DMS 273 treated with DMSO at 0.1 percent for 48 hours (cell line): ENCODE measurements around the gene CA9.

ENCODE experiments used
- DNase-seq: peaks from one replicate; lab custom pipeline; 2025; lab: John Stamatoyannopoulos, UW

Gene CA9

DNA sequence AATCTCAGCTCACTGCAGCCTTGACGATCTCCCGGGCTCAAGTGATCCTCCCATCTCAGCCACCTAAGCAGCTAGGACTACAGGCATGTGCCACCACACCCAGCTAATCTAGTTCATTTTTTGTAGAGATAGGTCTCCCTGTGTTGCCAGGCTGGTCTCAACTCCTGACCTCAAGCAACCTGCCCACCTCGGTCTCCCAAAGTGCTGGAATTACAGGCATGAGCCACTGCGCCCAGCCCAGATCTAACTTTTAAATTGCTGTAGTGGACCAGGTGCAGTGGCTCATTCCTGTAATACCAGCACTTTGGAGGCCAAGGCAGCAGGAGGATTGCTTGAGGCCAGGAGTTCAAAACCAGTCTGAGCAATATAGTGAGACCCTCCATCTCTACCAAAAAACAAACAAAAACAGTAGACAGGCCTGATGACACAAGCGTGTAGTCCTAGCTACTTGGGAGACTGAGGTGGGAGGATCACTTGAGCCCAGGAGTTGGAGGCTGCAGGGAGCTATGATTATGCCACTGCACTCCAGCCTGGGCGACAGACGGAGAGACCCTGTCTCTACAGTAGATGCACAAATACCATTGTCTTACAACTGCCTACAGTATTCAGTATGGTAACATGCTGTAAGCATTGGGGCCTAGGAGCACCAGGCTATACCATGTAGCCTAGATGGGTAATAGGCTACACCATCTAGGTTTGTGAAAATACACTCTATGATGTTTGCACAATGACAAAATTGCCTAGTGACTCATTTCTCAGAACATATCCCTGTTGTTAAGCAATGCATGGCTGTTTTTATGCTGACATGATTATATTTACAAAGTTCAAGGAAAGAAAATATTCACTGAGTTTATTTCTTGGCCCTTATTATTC, 21.5 kb upstream of the CA9 start:
- no peak for DNase-seq

DNA sequence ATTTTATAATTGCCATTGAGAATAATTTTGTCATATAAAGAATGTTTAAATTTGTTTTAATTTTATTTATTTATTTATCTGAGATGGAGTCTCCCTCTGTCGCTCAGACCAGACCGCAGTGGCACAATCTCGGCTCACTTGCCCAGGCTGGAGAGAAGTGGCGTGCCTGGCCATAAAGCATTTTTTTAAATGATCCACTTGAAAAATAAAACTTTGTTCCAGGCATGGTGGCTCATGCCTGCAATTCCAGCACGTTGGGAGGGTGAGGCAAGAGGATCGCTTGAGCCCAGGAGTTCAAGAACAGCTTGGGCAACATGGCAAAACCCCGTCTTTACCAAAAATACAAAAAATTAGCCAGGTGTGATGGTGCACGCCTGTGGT, 20.9 kb upstream of the CA9 start:
- DNase-seq = no peak

DNA sequence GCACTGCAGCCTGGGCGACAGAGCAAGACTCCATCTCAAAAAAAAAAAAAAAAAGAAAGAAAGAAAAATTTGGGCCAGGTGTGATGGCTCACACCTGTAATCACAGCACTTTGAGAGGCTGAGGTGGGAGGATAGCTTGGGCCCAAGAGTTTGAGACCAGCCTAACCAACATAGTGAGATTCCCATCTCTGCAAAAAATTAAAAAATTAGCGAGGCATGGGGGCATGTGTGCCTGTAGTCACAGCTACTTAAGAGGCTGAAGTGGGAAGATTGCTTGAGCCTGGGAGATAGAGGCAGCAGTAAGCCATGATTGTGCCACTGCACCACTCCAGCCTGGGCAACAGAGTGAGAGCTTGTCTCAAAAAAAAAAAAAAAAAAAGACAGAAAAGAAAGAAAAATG, 20.1 kb upstream of the CA9 start:
- DNase-seq = no peak

DNA sequence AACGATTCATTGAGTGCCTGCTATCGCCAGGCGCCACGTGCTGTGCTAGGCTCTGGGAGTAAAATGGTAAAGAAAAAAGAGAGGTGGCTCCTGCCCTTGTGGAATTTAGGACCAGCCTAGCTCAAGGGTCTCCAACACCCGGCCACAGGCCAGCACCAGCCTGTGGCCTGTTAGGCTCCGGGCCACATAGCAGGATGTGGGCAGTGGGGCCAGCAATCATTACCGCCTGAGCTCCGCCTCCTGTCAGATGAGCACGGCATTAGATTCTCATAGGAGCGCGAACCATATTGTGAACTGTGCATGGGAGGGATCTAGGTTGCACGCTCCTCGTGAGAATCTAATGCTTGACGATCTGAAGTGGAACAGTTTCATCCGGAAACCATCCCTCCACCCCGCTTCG, 17.4 kb upstream of the CA9 start:
- no peak for DNase-seq

DNA sequence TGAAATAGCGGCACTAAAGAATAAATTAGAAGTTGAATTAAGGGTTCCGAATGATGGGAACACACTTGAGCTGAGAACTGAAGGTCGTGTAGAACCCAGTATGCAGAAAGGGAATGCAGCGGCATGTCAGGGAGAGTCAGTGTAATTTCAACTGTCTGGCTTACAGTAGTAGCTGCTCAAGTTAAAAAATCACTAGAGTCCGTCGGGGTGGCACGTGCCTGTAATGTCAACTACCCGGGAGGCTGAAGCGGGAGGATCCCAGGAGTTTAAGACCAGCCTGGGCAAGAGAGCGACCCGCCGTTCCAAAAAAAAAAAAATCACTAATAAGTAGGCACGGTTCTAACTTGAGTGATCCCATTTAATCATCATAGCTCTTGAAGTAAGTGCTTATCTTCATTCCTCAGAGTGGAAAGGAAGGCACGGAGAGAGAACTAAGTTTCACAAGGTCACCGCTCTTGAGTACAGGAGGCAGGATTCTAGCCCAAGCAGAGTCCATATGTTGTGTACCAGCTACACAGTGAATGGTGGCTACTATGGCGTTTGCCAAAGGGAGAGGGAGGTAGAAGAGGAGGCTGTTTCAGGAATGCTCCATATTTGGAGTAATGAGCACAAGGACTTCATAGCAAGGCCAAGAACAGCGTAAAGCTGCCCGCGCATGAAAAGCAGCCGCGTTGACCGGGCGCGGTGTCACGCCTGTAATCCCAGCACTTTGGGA, 16.7 kb upstream of the CA9 start:
- no peak for DNase-seq

DNA sequence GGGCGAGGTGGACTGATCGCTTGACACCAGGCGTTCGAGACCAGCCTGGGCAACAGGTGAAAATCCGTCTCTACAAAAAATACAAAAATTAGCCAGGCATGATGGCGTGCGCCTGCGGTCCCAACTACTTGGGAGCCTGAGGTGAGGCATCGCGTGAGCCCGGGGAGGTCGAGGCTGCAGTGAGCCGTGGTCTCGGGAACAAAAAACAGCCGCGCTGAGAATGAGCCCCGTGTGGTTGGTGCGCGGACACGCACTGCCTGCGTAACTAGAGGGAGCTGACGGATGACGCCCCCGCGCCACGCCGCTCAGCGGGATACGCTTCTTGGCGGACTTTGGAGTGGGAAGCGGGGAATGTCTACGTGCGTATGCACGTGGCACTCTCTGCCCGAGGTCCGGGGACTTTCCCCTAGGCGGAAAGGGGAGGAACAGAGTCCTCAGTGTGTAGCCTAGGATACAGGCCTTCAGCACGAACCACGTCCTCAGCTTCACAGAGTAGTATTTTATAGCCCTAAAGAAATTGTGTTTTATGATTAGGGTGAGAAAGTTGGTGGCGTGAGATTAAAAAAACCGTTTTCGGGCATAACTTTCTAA, 16.1 kb upstream of the CA9 start, which contains the start of gene RMRP:
Gene RMRP (minus strand): TSS at position 474 of the 591 bp plus-strand sequence.
- peak; percentile 97 for DNase-seq

DNA sequence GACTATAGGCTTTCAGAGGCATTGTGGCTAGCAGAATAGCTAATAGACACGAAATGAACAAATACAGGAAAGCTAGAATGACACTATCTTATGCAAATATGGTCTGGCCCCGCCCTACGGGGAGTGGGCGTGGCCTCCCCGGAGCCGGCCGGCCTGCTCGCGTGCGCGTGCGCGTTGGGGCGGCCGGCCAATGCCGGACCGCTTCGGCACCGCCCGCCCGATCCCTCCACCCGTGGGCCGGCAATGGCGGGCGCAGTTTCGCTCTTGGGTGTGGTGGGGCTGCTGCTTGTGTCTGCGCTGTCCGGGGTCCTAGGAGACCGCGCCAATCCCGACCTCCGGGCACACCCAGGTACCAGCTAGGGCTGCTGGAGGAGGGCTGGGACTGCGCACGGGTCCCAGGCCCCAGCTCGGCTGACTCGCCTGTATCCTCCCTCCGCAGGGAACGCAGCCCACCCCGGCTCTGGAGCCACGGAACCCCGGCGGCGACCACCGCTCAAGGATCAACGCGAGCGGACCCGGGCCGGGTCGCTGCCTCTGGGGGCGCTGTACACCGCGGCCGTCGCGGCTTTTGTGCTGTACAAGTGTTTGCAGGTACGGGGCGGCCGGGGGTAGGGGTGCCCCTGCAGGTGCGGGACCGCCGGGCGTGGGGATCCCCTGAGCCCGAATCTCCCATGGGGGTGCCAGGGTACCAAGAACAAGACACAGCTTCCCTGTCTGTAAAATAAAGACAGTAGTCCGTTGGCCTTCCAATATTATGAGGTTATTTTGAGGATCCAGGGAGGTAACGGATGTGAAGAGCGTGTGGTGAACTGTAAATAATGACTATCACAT, 15.4 kb upstream of the CA9 start, which contains the start of gene CCDC107:
Gene CCDC107 (plus strand): TSS at position 156 of the 831 bp plus-strand sequence. CDS start 88 bp downstream, at position 244.
- no peak for DNase-seq

DNA sequence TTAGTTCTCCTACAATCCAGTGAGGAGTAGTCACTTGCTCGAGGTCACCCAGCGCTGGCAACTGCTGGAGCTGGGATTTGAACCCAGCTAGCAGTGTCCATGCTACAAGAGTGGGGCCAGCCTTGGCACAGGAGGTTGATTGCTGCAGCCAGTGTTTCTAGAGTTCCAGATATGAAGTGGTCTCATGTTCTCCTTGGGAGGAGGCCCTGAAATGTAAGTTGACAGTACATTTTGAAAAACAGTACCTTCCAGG, 14.8 kb upstream of the CA9 start:
- no peak for DNase-seq

DNA sequence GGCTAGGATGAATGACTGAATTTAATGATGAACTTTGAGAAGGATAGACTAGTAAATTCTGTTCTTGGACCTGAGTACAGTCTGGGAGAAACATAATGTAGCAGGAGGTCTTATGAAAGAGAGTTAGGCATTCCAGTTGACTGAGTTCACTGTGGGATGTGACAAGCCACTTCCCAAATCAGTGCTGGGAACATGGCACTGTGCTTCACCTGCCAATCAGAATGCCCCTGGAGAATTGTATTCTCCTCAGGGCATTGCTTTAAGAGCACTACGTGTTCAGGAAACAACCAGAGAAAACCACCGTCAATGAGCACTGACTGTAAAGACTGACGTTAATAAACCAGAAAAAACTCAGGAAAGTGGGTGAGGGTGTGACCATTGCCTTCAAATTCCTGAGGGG, 14.4 kb upstream of the CA9 start:
- no peak for DNase-seq

DNA sequence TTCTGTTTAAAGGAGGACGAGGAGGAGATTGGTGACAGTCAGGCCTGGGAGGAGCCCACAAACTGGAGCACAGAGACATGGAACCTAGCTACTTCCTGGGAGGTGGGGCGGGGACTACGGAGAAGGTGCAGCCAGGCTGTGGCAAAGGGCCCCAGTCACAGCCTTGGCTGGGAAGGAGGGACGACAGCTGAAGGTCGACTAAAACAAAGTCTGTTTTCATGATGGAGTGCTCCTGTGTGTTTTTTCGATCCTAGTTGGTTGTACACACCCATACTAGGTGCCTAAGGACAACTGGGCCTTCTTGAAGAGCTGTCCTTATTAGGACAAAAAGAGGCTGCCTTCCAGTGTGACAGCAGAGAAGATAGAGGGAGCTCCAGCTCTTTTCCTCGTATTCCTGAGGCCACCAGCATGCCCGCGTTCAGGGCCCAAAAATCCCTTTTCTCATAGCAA, 12.7 kb upstream of the CA9 start:
- no peak for DNase-seq

DNA sequence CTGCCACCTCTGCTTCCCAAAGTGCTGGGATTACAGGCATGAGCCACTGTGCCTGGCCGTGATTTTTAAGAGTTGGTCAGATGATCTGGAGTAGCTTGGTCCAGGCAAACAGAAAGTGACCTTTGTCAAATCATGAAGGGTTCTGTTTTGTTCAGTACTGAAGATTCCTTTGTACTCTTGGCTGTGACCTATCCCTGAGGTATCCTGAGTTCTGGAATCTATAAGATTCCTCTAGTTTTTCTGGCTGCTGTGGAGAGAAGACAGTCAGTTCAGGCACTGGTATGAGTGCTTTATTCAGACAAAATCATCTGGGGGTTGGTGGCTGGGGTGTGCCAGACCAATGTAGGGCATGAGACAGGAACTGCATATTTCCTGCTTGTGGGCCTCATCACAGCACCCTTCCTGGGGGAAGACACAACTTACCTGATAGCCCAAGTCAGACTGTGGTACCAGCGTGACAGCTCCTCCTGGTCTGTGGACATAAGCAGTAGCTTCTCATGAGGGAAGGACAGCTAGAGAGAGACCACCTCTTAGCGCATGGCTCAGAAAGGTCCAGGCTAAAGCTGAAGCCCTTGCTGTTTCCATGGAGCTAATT, 11.9 kb upstream of the CA9 start:
- DNase-seq = no peak

DNA sequence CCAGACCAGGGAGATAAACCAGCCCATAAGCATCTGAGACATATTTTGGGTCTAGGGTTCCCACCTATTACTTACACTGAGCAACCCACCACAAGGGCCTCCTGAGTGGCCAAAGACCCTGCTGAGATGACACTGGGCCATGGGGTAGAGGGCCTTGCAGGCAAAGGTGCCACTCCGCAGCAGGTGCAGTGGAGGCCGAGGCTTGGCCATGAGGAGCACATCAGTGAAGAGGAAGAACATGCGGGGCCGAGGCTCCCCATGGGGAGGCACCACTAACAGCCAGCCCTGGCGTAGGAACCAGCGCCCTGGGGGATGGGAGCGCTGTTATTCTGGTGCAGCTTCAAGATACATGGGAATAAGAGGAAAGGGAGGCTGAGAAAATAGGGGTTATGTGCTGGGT, 11.3 kb upstream of the CA9 start:
- no peak for DNase-seq

DNA sequence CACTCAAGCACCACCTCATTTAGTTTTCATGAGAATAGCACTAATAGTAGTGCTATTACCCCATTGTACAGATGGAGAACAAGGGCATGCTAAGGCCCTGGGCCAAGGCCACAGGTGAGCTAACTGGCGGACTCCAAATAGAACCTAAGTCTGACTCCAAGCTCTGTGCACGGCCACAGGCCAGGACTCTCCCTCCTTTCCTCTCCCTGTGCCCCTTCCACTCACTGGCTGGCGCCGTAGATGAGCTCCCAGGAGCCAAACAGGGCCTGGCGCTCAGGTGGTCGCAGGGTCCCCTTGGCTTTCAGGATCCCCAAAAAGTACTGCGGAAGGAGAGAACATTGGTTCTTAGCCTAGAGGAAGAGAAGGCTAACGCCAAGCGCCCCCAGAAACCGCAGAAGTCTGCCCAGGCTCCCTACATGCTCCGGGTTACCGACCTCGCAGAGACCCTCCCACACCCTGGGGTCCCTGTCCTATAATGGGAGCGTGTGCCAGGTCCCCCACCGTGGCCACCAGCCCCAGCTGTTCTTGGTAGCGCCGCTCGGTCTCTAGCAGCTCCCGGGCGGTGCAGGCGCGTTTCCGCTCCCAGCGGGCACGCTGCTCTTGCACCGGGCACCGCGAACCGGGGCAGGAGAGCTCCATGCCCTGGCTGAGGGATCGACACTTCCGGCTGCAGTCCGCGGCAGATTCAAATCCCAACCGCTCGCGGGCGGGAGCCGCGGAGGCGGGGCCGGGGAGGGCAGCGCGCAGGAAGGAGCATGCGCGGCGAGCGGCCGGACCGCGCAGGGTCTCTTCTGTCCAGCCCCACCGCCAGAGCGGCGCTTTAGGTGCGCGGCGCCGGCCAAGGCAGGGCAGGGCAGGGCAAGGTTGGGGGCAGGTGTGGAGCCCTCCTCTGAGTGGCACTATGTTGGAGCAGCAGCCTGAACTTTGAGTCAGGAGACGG, 8.9 kb upstream of the CA9 start, which contains the start of gene ARHGEF39:
Gene ARHGEF39 (minus strand): TSS at position 665 of the 940 bp plus-strand sequence. CDS start 26 bp downstream, at position 639.
- DNase-seq = peak; percentile 33

DNA sequence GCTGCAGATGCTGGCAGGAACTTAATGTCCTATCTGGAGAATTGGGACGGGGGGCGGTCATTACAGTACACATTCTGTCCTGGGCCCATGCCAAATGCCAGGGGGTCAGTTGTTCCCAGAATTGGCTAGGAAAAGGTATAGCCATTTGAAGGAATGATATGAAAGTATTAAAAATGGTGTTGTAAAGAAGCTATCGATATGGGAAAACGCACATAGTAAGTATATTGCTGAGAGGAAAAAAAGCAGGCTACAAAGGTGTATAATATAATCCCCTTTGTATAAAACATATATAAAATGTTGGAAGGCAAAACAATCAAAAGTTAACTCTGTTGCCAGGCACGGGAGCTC, 8.3 kb upstream of the CA9 start:
- DNase-seq = no peak

DNA sequence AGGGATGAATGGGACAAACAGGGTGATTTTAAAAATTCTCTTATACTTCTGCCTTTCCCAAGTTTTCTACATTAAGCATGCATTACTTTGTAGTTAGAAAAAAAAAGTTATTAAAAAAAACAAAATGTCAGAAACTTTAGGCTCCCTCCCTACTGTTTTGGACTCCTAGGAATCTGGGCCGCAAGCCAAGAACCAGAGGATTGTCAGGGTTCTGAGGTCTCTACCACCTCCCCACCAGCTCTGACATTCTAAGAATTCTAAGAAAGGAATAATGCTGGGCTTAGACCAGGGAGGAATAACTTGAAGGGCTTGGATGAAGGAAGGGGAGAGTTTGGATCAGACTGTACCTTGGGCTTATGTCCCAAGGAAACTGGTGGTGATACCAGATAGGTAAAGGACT, 7.7 kb upstream of the CA9 start:
- no peak for DNase-seq

DNA sequence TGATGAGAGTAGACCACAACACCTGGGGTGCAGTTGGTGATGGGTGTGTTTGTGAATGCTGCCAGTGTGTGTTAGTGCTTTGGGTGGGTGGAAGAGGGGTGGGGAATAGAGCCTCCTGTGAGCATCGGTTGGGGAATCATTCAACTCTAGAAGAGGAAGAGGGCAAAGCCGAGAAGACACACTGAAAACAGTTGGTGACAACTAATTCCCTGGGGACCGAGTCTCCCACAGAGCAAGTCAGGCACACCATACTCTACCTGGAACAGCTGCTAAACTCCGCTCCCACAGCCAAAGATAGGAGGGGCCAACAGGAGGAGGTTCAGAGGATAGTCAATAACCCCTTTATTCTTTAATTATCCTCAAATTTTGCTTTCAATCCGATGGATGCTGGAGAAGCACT, 7.2 kb upstream of the CA9 start:
- no peak for DNase-seq

DNA sequence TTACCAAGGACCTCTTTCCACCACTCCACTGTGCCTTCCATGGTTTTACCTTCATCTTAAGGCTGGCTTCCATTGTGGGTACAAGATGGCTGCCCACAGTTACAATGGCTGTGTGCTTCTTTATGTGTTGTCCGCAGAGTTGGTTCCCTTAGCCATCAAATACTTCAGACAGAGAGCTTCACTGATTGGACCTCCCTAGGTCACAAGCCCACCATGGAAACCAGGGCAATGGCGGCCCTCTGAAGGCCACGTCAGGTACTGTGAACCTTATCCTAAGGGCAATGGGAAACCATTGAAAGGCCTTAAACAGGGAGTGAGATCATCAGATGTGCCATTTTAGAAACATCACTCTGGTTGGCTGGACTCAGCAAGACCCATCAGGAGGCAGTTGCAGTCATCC, 5.8 kb upstream of the CA9 start:
- no peak for DNase-seq

DNA sequence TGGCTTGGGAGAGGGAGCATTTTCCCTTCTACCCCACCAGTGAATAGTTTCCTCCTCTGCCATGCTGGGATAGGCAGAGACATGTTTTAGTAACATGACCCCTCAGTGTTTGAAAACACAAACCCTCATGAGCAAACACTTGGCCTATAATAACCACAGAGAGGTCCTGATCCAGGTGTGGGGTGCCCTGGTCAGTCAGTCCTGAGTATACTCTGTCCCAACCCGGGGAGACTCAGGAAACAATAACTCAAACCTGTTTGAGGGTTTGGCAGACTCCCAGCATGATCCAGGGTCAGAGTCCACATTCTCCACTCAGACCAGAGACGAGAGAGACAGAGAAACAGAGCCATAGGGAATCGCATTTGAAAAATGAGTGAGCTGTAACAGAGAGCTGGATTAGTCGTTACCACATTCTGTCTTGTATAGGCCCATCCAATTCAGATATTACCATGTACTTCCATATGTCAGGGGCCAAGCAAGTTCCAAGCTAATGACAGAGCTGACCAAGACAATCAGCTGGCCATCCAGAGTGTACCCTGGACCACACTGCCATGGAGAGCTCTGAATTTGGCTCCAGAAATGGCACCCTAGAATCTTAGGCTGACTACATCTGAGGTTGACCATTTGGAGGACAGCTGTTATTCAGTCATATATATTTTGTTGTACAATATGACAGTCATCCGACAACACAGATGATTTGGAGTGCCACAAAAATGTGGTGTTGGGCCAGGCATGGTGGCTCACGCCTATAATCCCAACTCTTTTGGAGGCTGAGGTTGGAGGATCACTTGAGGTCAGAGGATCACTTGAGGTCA, 4.2 kb upstream of the CA9 start:
- DNase-seq = no peak

DNA sequence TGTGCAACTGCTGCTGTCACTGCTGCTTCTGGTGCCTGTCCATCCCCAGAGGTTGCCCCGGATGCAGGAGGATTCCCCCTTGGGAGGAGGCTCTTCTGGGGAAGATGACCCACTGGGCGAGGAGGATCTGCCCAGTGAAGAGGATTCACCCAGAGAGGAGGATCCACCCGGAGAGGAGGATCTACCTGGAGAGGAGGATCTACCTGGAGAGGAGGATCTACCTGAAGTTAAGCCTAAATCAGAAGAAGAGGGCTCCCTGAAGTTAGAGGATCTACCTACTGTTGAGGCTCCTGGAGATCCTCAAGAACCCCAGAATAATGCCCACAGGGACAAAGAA, 265 bp downstream of the CA9 start:
- no peak for DNase-seq

DNA sequence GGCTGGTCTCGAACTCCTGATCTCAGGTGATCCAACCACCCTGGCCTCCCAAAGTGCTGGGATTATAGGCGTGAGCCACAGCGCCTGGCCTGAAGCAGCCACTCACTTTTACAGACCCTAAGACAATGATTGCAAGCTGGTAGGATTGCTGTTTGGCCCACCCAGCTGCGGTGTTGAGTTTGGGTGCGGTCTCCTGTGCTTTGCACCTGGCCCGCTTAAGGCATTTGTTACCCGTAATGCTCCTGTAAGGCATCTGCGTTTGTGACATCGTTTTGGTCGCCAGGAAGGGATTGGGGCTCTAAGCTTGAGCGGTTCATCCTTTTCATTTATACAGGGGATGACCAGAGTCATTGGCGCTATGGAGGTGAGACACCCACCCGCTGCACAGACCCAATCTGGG, 1.5 kb downstream of the CA9 start:
- no peak for DNase-seq
